ENCODE data around the gene KAZN.

Gene KAZN

DNA sequence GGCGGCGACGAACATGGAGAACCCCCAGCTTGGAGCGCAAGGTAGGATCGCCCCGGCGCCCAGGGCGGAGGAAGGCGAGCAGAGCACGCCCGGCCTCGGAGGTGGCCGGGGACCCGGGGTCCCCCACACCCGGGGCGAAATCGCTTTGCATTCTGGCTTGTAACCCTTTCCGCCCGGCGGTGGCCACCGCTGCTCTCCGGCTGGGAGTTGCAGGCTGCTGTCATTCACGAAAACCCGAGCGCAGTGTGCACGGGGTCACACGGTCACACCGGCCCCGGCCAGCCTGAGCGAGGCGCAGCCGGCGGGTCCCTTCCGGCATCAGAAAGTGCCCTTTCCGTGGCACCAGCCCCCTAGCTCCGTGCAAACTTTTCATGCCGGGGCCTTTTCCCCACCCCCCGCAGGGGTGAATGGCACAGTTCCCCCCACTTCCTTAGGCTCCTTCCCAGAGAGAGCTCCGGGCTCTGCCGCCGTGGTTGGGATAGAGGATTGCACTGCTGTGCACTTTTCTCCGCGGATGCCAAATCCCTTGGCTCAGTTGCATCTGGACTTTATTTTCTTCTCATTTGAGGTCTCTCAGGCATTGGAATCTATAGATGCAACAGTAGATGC lies 802 bp downstream of the KAZN start:
- TF ChIP-seq CEBPB (IDR thresholded peaks at IDR 0.05): no peak
- TF ChIP-seq NFIC (IDR thresholded peaks at IDR 0.05): no peak
- no peak for TF ChIP-seq TCF12 (IDR thresholded peaks at IDR 0.05; ENCODE audit: low read depth)
- TF ChIP-seq TEAD4 (IDR thresholded peaks at IDR 0.05): no peak
- TF ChIP-seq REST (IDR thresholded peaks at IDR 0.05; ENCODE audit: low read depth): no peak
- TF ChIP-seq RAD21 (IDR thresholded peaks at IDR 0.05; ENCODE audit: low read depth): no peak
- TF ChIP-seq, protein P1, sequence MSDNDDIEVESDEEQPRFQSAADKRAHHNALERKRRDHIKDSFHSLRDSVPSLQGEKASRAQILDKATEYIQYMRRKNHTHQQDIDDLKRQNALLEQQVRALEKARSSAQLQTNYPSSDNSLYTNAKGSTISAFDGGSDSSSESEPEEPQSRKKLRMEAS (IDR thresholded peaks at IDR 0.05): no peak
- TF ChIP-seq YY1 (IDR thresholded peaks at IDR 0.05; ENCODE audit: low read depth): no peak
- TF ChIP-seq, protein P2, sequence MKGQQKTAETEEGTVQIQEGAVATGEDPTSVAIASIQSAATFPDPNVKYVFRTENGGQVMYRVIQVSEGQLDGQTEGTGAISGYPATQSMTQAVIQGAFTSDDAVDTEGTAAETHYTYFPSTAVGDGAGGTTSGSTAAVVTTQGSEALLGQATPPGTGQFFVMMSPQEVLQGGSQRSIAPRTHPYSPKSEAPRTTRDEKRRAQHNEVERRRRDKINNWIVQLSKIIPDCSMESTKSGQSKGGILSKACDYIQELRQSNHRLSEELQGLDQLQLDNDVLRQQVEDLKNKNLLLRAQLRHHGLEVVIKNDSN (IDR thresholded peaks at IDR 0.05): no peak
- no peak for TF ChIP-seq CREB1 (IDR thresholded peaks at IDR 0.05; ENCODE audit: low read depth)
- TF ChIP-seq ZBTB7A (IDR thresholded peaks at IDR 0.05; ENCODE audit: low read depth): no peak
- no peak for TF ChIP-seq TAF1 (IDR thresholded peaks at IDR 0.05; ENCODE audit: low read depth)

DNA sequence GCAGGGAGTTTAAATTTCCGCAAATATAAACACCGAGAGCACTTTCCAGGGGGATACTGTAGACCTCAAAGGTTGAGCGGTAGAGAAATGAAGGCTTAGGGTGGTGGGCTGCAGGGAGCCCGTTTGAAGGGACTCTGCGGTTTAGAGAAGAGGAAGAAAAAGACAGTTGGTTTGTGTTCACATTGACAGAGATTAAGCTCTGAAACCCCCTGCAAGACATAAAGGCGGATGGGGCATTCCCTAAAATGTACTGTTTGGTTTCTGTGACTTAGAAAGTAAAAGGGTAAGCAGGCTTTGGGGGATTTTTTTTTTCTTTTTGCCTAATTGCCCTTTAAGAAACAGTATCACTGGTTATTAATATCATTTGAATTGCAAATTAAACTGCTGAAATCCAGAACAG lies 1.3 kb downstream of the KAZN start:
- TF ChIP-seq EGR1 (IDR thresholded peaks at IDR 0.05) (no peak), CREB1 (IDR thresholded peaks at IDR 0.05; ENCODE audit: low read depth) (no peak), NFIC (IDR thresholded peaks at IDR 0.05) (no peak), FOXM1 (IDR thresholded peaks at IDR 0.05; ENCODE audit: borderline replicate concordance, low read depth) (no peak), TAF1 (IDR thresholded peaks at IDR 0.05; ENCODE audit: low read depth) (no peak), CEBPB (IDR thresholded peaks at IDR 0.05) (no peak), TEAD4 (IDR thresholded peaks at IDR 0.05) (no peak), TCF12 (IDR thresholded peaks at IDR 0.05; ENCODE audit: low read depth) (no peak), EP300 (IDR thresholded peaks at IDR 0.05; ENCODE audit: borderline replicate concordance) (no peak), REST (IDR thresholded peaks at IDR 0.05; ENCODE audit: low read depth) (no peak), YY1 (IDR thresholded peaks at IDR 0.05; ENCODE audit: low read depth) (no peak), ZBTB7A (IDR thresholded peaks at IDR 0.05; ENCODE audit: low read depth) (no peak), RAD21 (IDR thresholded peaks at IDR 0.05; ENCODE audit: low read depth) (no peak)
- TF ChIP-seq, protein P2 (IDR thresholded peaks at IDR 0.05): no peak
- TF ChIP-seq, protein P1 (IDR thresholded peaks at IDR 0.05): no peak

DNA sequence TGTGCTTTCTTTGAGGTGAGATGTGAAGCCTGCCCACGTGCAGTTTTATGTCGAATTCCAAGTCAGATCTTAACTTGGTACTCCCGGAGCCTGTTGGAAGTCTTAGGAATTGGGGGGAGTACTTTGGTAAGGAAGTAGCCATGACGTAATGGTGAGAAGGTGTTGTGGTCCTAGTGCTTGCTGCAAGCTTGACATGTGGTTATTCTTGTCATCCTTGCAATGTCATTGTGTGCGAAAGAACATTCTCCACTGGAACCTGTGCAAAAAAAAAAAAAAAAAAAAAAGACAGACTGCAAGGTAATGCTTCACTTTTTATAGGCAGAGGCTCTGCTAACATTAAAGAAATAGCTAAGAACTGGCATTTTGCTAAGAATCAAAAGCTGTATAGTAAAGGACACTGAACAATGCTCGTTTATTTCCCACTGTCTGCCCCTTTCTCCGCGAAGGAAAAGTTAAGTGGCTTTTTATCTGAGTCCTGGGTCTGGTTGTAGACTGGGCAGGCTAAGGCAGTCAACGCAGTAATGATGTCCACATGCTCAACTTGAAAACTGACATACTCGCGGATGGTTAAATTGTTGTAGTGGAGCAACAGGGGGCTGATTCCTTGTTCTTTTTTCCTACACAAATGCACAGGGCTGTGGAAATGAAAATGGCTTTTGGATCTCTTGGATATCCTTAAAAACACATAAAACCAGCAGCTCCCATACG lies 2.1 kb downstream of the KAZN start:
- TF ChIP-seq TAF1 (IDR thresholded peaks at IDR 0.05; ENCODE audit: low read depth) (no peak), REST (IDR thresholded peaks at IDR 0.05; ENCODE audit: low read depth) (no peak), ZBTB7A (IDR thresholded peaks at IDR 0.05; ENCODE audit: low read depth) (no peak), TEAD4 (IDR thresholded peaks at IDR 0.05) (no peak)

DNA sequence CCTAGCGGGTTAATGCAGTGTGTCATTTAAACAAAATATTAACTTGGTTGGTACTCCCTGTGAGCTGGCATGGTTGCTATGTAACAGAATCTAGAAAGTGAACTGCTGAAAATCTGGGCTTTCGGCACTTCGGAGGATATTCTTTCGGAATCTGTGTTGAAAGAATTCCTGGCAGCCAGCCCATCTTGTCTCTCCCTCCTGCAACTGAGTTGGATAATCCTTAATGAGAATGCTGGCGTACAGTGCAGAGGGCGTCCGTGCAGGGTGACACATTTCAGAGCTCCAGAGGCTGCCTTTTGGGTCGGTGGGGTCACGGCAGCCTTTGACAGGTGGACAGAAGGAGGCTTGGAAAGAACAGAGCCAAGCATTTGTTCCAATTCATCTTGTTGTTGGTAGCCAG lies 3.7 kb downstream of the KAZN start:
- no peak for TF ChIP-seq EGR1 (IDR thresholded peaks at IDR 0.05)
- TF ChIP-seq, protein P2 (IDR thresholded peaks at IDR 0.05): no peak
- TF ChIP-seq TEAD4 (IDR thresholded peaks at IDR 0.05): no peak
